HG03469 (cell line): ENCODE data around the gene AGBL1.
A peak's percentile ranks its signal among the peaks of the same experiment; 100 is the strongest.

Experiments
- ATAC-seq: cut with Tn5 transposase; IDR thresholded peaks from one replicate; pipeline ENCODE4 v1.9.1; 2021; ENCODE audit warnings: mild to moderate bottlenecking, moderate library complexity, moderate number of reproducible peaks; ENCODE audit not compliant: unreplicated experiment

The AGBL1 gene

DNA sequence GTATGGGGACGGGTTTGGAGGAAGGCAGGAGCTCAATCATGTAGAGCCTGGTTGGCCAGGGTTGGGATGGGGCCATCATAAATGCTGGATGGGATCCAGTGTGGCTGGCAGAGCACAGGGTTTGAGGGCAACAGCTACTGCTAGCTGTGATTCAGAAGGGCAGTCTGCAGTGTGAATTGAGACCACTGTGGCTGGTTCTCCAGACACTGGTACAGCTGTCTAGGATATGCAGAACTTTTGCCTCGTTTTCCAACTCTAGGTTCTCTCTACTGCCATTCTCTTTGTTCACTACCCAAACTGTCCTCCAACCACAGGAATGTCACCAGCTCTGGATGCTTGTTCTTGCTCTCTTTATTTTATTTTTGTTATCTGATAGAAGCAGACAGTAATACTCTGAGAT is 543.6 kb downstream of the AGBL1 start:
- no peak for ATAC-seq

DNA sequence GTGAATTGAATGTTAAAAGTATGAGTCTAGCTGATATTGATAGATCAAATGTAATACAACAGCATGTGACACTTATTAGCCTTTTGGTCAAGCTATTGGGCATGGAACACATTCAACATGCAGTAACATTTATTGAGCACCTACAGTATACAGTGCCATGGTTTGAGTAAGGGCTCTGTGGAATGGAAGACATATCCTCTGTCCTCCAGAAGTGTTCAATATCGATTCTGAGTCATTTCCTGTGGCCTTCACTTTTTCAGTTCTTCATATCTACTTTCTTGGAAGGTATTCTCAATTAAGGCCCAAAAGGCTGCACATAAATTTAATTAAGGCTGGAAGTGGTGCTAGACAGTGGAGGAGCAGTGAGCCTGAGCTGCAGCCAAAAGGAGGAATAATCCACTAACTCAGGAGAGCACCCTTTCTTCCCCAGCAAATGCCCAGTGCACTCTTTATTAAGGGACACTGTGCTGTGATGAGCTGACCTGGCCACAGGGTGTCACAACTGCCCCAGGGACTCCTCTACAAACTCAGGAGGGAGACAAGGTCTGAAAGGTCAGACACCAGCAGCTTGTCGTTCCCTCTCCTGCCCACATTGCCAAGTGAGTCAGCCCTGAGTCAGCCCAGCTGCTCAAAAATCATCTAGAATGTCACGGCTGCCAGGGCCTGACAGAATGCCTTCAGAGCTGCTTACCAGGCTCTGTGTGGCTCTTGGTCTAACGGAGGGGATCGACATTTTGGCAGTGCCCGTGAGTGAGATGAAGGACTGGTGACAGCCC is 544.8 kb downstream of the AGBL1 start:
- peak; percentile 50 for ATAC-seq

DNA sequence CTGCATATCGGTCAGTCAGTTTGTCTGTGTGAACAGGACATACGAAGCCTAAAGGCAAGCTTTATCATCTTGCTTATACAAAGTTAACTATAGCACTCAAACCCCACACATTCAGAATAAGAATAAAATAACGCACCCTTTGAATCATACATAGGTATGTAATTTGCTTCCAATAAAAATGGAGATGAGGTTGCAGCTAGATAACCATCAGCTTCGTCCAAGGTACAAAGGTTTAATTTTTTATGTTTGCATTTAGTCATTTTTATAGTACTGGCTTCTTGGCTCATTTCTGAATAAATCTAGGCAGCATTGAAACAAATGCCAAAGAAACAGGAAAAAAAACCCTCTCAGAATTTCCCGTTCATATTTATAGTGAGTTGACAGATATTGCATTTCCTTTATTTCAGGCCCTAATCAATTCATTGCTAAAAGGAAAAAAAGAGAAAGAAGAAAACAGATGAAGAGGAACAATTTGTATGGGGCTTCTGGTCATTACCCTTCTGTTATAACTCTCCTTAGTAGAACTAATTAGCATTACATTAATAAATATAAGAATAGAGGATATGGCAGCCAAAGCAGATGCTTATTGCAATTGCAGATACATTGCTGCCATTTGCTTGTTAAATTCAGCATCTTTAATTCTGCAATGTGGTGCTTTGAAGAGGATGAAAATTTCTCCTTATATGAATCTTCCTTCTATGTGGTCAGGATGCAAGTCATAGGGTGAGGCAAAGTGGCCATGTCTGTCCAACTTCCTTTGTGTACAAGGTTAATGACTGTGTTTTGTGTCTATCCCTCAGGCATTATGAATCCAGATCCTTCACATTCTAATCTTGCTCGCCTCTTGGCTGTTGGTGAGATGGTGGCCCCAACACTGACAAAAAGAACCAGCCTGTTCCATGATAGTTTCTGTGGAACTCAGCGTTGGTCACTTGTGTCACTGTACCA is 550.0 kb downstream of the AGBL1 start:
- ATAC-seq = no peak

DNA sequence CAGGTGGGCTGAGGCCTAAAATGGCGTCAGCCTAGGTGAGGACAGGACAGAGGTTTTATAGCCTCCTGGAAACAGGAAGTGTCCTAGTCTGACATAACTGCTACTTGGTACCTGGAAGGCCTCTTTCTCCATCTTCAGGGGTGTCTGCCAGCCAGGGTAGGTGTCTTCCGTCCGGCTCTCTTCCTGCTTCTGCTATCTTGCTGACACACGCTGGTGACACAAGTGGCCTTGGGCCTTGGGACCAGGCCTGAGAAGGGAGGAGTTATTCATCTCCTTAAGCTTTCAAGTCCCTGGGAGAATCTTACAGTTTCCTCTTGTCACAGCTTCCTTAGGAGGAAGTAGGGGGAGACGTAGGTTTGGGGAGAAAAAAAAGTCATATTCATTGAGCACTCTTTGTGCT is 551.3 kb downstream of the AGBL1 start:
- no peak for ATAC-seq

GRCh38 chr15:86634146-86634545 is 554.5 kb downstream of the AGBL1 start:
- no peak for ATAC-seq

DNA sequence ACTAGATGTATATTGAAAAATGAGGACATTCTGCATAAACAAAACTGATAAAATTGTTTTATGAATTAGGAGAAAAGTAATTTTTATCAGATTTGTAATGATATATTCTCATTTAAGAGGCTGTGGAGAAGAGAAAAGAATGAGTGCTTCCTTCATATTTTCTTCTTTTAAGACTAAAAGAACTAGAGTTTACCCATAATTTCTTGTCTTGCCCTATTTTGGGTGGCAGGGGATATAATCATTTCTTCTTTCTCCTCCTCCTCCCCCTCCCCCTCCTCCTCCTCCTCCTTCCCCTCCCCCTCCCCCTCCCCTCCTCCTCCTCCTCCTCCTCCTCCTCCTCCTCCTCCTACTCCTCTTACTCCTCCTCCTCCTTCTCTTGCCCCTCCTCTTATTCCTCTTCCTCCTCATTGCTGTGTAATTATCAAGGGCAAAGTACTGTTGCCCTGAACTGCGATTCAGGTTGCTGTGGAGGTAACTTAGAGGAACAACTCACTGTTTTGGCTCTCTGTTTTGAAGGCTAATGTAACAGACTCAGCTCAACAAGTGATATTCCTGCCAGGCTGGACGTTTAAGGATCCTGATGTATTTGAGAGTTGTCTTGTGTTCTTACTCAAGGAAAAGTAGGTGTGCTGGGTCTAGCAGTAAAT is 555.4 kb downstream of the AGBL1 start:
- no peak for ATAC-seq

DNA sequence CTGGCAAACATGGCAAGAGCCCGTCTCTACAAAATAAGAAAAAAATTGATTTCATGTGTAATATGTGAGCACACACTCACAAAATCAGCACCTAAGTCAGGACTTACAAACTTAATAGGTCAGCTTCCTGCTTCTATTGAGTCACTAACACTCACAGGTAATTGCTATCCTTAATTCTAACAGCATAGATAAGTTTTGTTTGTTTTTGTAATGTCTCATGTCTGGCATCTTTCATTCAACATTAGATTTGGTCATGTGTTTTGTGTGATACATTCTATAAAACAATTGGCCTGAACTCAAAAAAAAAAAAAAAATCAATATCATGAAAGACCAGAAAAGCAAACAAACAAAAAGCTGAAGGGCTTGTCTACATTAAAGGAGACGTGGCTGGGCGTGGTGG is 564.7 kb downstream of the AGBL1 start:
- ATAC-seq = no peak

GRCh38 chr15:86645925-86646500 is 566.3 kb downstream of the AGBL1 start:
- ATAC-seq = no peak

DNA sequence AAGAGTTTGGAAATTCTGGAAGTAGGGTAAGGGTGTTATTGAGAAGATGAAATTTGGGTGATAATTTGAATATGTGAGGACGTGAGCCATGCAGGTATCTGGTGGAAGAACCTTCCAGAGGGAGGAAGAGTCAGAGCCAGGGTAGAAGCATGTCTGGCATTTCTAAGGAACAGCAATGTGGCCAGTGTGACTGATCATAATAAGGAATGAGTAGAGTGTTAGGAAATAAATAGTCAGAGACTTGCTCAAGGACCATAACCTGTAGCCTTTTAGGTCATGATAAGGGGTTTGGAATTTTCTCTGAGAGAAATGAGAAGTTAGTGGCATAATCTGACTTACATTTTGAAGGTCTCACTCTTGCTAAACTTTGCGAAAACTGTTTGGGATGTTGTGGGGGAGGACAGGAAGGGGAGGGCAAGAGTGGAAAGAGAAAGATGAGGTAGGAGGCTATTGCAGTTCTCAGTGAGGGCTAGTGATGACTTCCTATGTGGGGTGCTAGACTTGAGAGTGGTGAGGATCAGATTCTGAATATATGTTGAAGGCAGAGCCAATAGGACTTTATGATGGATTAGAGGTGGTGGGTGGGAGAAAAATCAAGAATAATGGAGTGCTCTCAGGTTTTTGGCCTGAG is 568.3 kb downstream of the AGBL1 start:
- ATAC-seq = no peak

- no peak for ATAC-seq
Observed at GRCh38 chr15:86649277-86649676, 569.6 kb downstream of the AGBL1 start.

DNA sequence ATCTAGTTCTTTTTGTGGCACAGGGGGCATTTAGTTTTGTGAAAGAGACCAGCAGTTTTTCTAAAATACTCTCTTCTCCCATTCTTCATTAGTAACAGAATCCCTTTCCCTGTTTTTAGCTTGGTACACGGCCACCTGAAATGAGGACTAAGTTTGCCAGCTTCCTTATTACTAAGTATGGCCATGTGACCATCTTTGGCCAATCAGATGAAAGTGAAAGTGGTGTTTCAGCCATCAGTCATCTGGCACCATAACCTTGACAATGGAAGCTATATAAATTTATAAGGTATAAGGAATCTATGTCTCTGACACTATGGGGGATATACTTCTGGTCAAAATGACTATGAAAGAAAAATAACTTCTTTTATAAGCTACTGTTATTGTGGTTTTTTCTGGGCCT is 570.4 kb downstream of the AGBL1 start:
- ATAC-seq = no peak

- no peak for ATAC-seq
Observed at GRCh38 chr15:86653344-86654197, 573.9 kb downstream of the AGBL1 start.

DNA sequence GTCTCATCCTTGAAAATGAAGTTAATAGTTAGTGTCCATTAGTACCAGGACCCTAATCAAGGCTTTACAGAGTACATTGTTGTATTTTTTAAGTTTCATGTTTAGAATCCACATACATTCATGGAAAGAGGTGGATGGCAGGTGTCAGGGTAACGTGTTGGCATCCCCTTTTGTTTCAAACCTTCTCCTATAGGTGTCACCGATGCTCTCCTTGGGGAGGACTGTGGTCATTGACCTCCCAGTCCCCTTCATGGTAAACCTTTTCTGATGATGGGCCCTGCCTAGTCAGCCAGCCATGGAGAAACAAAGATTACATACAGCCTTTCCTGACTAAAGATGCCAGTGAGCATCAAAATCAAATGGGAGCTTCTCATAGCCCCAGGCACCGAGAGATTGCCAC is 574.8 kb downstream of the AGBL1 start:
- no peak for ATAC-seq

DNA sequence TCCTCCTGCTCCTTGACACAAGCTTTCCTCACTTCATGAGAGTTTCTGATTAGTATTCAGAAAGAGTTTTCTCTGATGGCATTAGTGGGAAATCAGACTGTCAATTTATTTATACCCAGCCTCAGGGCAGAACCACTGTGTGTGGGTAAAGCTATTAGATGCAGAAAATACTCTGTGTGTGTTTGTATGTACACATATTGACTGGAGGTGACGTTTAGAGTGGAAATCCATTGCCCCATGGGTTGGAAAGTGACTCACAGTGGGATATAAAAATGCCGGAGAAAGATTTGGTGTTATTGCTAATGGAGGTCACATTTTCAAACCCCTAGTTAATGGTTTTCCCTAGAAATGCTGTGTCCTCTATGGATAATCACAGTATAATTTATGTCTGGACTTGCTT is 577.6 kb downstream of the AGBL1 start:
- ATAC-seq = no peak

- no peak for ATAC-seq
Observed at GRCh38 chr15:86659724-86660411, 580.2 kb downstream of the AGBL1 start.

DNA sequence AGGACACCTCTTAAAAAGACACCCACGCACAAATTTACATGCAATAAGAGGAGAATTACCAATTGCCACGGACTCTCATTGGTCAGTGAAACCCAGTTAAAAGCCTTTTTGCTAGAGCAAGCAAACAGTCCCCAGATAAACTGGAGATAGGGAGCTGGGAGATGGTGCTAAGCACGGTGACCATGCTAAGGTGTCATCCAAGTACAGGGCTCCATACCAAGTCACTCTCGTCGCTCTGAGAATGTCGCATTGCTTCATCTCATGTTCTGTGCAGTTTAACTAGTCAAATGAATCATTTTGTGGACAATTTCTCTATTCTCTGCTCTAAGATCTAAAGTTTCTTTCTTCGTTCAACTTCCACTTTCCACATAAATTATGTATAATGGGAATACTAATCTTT is 581.9 kb downstream of the AGBL1 start:
- ATAC-seq = no peak

DNA sequence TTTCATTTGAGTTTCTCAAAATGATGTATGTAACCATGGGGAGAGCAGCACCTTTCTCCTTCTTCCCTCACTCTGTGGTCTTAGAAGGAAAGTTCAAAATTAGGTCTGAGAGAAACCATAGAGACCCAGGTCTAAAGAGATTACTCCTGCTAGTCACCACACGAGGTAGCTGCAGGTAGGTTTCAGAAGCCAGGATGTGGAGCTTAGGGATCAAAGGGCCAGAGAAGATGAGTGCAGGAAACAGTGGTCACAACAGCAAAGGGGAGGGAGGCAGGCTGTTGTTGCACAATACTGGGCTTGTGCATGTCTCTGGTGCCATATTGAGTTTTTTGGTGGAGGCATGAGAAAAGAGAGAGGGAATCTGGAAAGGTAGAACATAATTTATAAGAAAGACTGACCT is 583.6 kb downstream of the AGBL1 start:
- ATAC-seq = no peak

GRCh38 chr15:86663979-86664378 is 584.3 kb downstream of the AGBL1 start:
- no peak for ATAC-seq

DNA sequence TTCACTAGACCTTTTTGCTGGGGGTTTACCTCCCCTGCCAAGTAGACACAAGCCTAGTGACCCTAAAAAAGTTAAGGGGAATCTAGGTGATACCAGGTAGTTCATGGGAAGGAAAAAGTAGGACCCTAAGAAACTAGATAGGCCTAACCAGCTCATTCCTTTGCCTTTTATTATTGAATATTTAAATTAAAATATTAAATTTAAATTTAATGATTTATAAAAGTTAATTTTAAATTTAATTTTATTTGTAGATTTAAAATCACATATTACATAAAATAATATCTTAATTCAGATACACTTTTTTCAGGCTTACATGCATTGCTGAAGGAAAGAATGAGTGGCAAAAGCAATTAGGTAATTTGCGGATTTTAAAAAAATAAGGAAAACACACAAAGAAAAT is 584.9 kb downstream of the AGBL1 start:
- ATAC-seq = no peak
